ENCODE data around the gene WFIKKN2. TPM values are rescaled to one million over a fixed set of nuclear protein-coding genes. Genes with fewer than 3 reads are reported as not detected.

Gene WFIKKN2
- total and polyA plus RNA-seq, 2 of the 8 experiments (the other 6 are each of a cell fraction or from before 2014, with no cell fraction given), result 0.07 to 0.30 TPM

GRCh38 chr17:50822550-50822949 is 12.8 kb upstream of the WFIKKN2 start:
- no peak overlapping the region for H3K23ac ChIP-seq (ENCODE audit: insufficient read length)
- H3K4me2 ChIP-seq (ENCODE audit: insufficient read depth in 1 of 2, low read depth in 2 of 2, low read length in 2 of 2), result no peak overlapping the region
- H3K36me3 ChIP-seq (ENCODE audit: control insufficient read depth in 2 of 4, insufficient read depth in 4 of 4, low read length in 3 of 4), result no peaks in the 10 kb centered on the region
- H2BK20ac ChIP-seq (ENCODE audit: low read length), result no peak overlapping the region
- no peak overlapping the region for H4K5ac ChIP-seq (ENCODE audit: insufficient read length, low read depth, low read length)
- no peak overlapping the region for H3K56ac ChIP-seq (replicated peaks; ENCODE audit: insufficient read length, low read depth, low read length)
- no peak overlapping the region for H2AFZ ChIP-seq (ENCODE audit: low read length)
- no peaks in the 10 kb centered on the region for H3K79me2 ChIP-seq (ENCODE audit: control insufficient read depth in 1 of 2, insufficient read depth in 2 of 2, low read length in 2 of 2)
- DNase-seq (ENCODE audit: low read depth in 1 of 2, low spot score in 2 of 2) (no peak), FAIRE-seq (no peak)
- POLR2A ChIA-PET (ENCODE audit: partially characterized antibody), result interaction anchor here (0.6 to 0.7 kb wide), 2 partner anchors 11 to 14 kb away, joined by 3 read pairs; no protein-coding TSS in a partner anchor
- H4K91ac ChIP-seq (replicated peaks; ENCODE audit: insufficient read length, low read length), result no peak overlapping the region
- no peak overlapping the region for H4K8ac ChIP-seq (ENCODE audit: extremely low read depth, insufficient read depth, low read length)
- WGBS, 2 experiments (ENCODE audit: extremely low coverage in 1 of 2, insufficient coverage in 1 of 2, insufficient read length in 1 of 2, insufficient replicate concordance in 2 of 2, low coverage in 1 of 2, low lambda C conversion rate in 2 of 2, missing lambda C conversion rate in 1 of 2), result 83% methylated on average over 2 of the region's 2 CpGs; no CpG with 5 or more reads in 1 of the 2 experiments
- H2BK15ac ChIP-seq (ENCODE audit: low read length), result no peak overlapping the region
- H3K23me2 ChIP-seq (ENCODE audit: low read depth, low read length), result no peaks in the 10 kb centered on the region; the same call in 1 of the 2 replicates
- no peak overlapping the region for H3K4ac ChIP-seq (replicated peaks; ENCODE audit: insufficient read length, low read depth, low read length)
- no peaks in the 10 kb centered on the region for H3K9me3 ChIP-seq (ENCODE audit: insufficient read depth in 2 of 2, low read depth in 1 of 2, low read length in 1 of 2)
- H3K4me1 ChIP-seq (replicated peaks in 1 of 4; ENCODE audit: control insufficient read depth in 3 of 4, insufficient read depth in 4 of 4, low read length in 3 of 4), result peaks cover 0 to 5% (median 0%) of the 10 kb centered on the region in 4 experiments; a peak in 1 of 7 replicates
- H3K27me3 ChIP-seq (replicated peaks in 1 of 4; ENCODE audit: control insufficient read depth in 3 of 4, extremely low read depth in 1 of 4, insufficient read depth in 3 of 4, low read length in 3 of 4), result no peaks in the 10 kb centered on the region
- H2AK5ac ChIP-seq (ENCODE audit: low read depth, low read length), result no peak overlapping the region
- TF ChIP-seq HDAC2 (IDR thresholded peaks at IDR 0.05; ENCODE audit: borderline replicate concordance in 1 of 2, low read depth in 2 of 2, low read length in 2 of 2), result no peak
- no peak for TF ChIP-seq CHD1 (IDR thresholded peaks at IDR 0.05; ENCODE audit: low read depth, low read length)
- TF ChIP-seq HDAC6 (IDR thresholded peaks at IDR 0.05; ENCODE audit: low read depth, low read length), result no peak
- no peak for TF ChIP-seq CTCF (IDR thresholded peaks at IDR 0.05; ENCODE audit: control extremely low read depth in 1 of 3, insufficient read depth in 1 of 3, low read depth in 1 of 3, low read length in 3 of 3)
- no peak for TF ChIP-seq TEAD4 (IDR thresholded peaks at IDR 0.05; ENCODE audit: low read depth, low read length)
- H3K18ac ChIP-seq (ENCODE audit: extremely low read depth, low read length), result no peak overlapping the region
- H4K20me1 ChIP-seq (replicated peaks in 1 of 2; ENCODE audit: control insufficient read depth in 1 of 2, insufficient read depth in 2 of 2, low read length in 2 of 2), result no peaks in the 10 kb centered on the region
- no peak overlapping the region for H3K9ac ChIP-seq (replicated peaks in 1 of 4; ENCODE audit: extremely low read depth in 1 of 4, low read depth in 3 of 4, low read length in 3 of 4)
- H3K14ac ChIP-seq (ENCODE audit: insufficient read length), result no peak overlapping the region
- CTCF ChIA-PET (ENCODE audit: partially characterized antibody), result interaction anchor here (0.9 to 14.1 kb wide), 8 partner anchors 8 to 126 kb away, joined by 3 to 125 read pairs (median 8); partner anchors contain the start of gene WFIKKN2
- H2BK5ac ChIP-seq (ENCODE audit: low read depth, low read length), result no peak overlapping the region
- H2BK120ac ChIP-seq (replicated peaks; ENCODE audit: low read depth, low read length), result no peak overlapping the region
- H3K79me1 ChIP-seq (ENCODE audit: low read depth, low read length), result no peaks in the 10 kb centered on the region
- H3K4me3 ChIP-seq (ENCODE audit: extremely low read depth in 1 of 4, insufficient read depth in 2 of 4, low read depth in 3 of 4, low read length in 4 of 4), result no peak overlapping the region
- H3K27ac ChIP-seq (ENCODE audit: low read depth, low read length), result no peak overlapping the region
- no peak overlapping the region for H2BK12ac ChIP-seq (ENCODE audit: low read depth, low read length)

Measured in H1 (cell line).